OCI-LY7 (cell line): ENCODE results near the gene MIA. TPM values are rescaled to one million over a fixed set of nuclear protein-coding genes. Genes with fewer than 3 reads are reported as not detected.
A peak's percentile ranks its signal among the peaks of the same experiment; 100 is the strongest.

Experiments
- BruUV-seq: library from RNA; stranded (reverse); fragments of 400-500 nt; replicated peaks from 2 replicates; lab custom pipeline; 2021; lab: Mats Ljungman, UMichigan
- CTCF ChIA-PET: fragments of 300-600 bp; sonication (Branson Sonifier 250); formaldehyde crosslinking; loops from one replicate; lab custom pipeline; 2022; ENCODE audit warnings: antibody characterized with exemption; ENCODE audit not compliant: unreplicated experiment; lab: Charles Lee
- POLR2A ChIA-PET: fragments of 300-600 bp; sonication (Branson Sonifier 250); formaldehyde crosslinking; loops from one replicate; lab custom pipeline; 2022; ENCODE audit warnings: antibody characterized with exemption; lab: Charles Lee
- DNase-seq: peaks from one replicate; pipeline ENCODE4 v3.0.0-alpha.2; 2015; ENCODE audit warnings: low spot score
- H2AFZ ChIP-seq: fragments of 200-600 bp; sonication (generic), shearing (Covaris generic); 2 replicates; pipeline ENCODE4 v1.6.1; 2014; ENCODE audit warnings: mild to moderate bottlenecking, antibody characterized with exemption, low read length, moderate library complexity
- H3K27ac ChIP-seq: fragments of 200-600 bp; sonication (generic); 2 replicates; pipeline ENCODE4 v1.5.1; 2014; ENCODE audit warnings: mixed run types, low read depth, mild to moderate bottlenecking, moderate library complexity, low read length, inconsistent platforms; ENCODE audit not compliant: poor library complexity, severe bottlenecking
- H3K36me3 ChIP-seq: fragments of 200-600 bp; sonication (generic); 2 replicates; pipeline ENCODE4 v1.6.1; 2014; ENCODE audit warnings: mild to moderate bottlenecking, antibody characterized with exemption, low read length, moderate library complexity, mixed read lengths; ENCODE audit not compliant: insufficient read depth
- H3K4me1 ChIP-seq: fragments of 200-600 bp; sonication (generic); 2 replicates; pipeline ENCODE4 v1.5.1; 2014; ENCODE audit warnings: mild to moderate bottlenecking, low read length; ENCODE audit not compliant: insufficient read depth, poor library complexity, severe bottlenecking
- H3K4me2 ChIP-seq: fragments of 200-600 bp; sonication (generic); 2 replicates; pipeline ENCODE4 v1.6.1; 2014; ENCODE audit warnings: mild to moderate bottlenecking, low read length
- H3K4me3 ChIP-seq: fragments of 200-600 bp; sonication (generic); 2 replicates; pipeline ENCODE4 v1.5.1; 2014; ENCODE audit warnings: mild to moderate bottlenecking, low read depth, low read length; ENCODE audit not compliant: poor library complexity, severe bottlenecking
- H3K79me2 ChIP-seq: fragments of 200-600 bp; sonication (generic); 2 replicates; pipeline ENCODE4 v1.6.1; 2016; ENCODE audit warnings: low read depth, mild to moderate bottlenecking, low read length, moderate library complexity, mixed read lengths; ENCODE audit not compliant: insufficient read depth
- H3K9me2 ChIP-seq: fragments of 200-600 bp; sonication (generic); 2 replicates; pipeline ENCODE4 v1.6.1; 2016; ENCODE audit warnings: mild to moderate bottlenecking, low read length, mixed read lengths; ENCODE audit not compliant: insufficient read depth
- H3K9me3 ChIP-seq: fragments of 200-600 bp; sonication (generic); 2 replicates; pipeline ENCODE4 v1.6.1; 2014; ENCODE audit warnings: mild to moderate bottlenecking, mixed run types, low read length, mixed read lengths
- H4K20me1 ChIP-seq: fragments of 200-600 bp; sonication (generic); 2 replicates; pipeline ENCODE4 v1.6.1; 2014; ENCODE audit warnings: mild to moderate bottlenecking, antibody characterized with exemption, low read length, moderate library complexity, mixed read lengths; ENCODE audit not compliant: insufficient read depth
- EZH2phosphoT487 ChIP-seq: fragments of 200-600 bp; sonication (generic); IDR thresholded peaks from 2 replicates; pipeline ENCODE4 v1.6.1; 2018; ENCODE audit warnings: low read depth, borderline replicate concordance, mild to moderate bottlenecking, mixed run types, antibody characterized with exemption, low read length, moderate library complexity, mixed read lengths
- intact Hi-C: fragments of 100-400 bp; cut with micrococcal nuclease; formaldehyde crosslinking; loops from one replicate; pipeline ENCODE4 v1.10.0; 2022; ENCODE audit not compliant: unreplicated experiment
- total RNA-seq, 2 experiments: library from RNA; depleted of rRNA in 1 of 2; stranded (reverse); fragments of >200 nt in 1 of 2; shearing (Covaris generic) in 1 of 2; gene quantifications; 2 replicates each; pipeline ENCODE4 v1.2.3, GENCODE V29; 2014 to 2022
- TF ChIP-seq, protein P1 (sequence below): fragments of 200-600 bp; sonication (generic); conservative IDR thresholded peaks from 2 replicates; pipeline ENCODE4 v1.5.1; 2014; ENCODE audit warnings: mild to moderate bottlenecking, antibody characterized with exemption, low read length, moderate library complexity, mixed read lengths

The MIA gene
- total RNA-seq, 2 experiments from 2014 or later = not detected

DNA sequence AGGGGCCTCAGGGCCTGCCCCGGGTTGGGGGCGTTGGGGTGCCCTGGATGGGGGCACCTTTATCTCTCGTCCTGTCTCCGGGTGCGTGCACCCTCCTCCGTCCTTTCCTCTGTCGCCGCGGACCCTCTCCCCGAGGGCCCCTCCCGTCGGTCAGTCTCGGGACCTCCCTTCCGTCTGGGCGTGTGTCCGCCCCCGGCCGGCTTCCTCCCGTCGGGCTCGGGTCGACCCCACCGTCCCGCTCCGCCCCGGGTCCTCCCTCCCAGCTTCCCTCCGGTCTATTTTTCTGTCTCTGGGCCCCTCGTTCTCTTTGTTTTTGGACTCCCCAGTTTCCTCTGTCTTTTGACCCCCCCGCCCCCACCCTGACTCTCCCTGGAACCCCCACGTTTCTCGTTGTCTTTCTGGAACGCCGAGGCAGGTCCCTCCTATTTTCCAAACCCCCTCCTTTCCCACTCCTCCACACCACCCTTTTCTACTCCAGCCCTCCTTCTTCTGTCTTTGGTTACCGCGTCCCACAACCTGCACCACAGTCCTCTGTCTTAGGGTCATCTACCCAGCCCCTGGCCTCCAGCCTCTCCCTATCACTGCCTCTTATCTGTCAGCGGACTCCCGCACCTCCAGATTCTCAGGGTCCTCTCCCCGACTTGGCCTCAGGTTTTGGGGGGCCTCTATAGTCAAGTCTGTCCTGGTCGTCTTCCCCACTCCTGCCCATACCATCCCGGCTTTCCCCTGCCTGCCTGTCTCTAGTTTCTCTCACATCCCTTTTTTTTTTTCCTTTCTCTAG, 24.4 kb downstream of the MIA start:
- BruUV-seq = no TSS peak
- CTCF ChIA-PET = no interaction called here
- peak; percentile 64 for DNase-seq

GRCh38 chr19:40800339-40800996, 25.1 kb downstream of the MIA start:
- Histone ChIP-seq H3K4me1 (peaks cover 74% of the 10 kb centered on the region), H3K4me3 (peak overlapping the region; percentile 99), H3K79me2 (peaks cover 61% of the 10 kb centered on the region), H3K27ac (peak overlapping the region; percentile 65), H3K4me2 (peak overlapping the region; percentile 97), H2AFZ (no peak overlapping the region), H4K20me1 (peaks cover 15% of the 10 kb centered on the region; the same call in 1 of the 2 replicates), H3K36me3 (peaks cover 51% of the 10 kb centered on the region), H3K9me3 (no peaks in the 10 kb centered on the region), H3K9me2 (no peaks in the 10 kb centered on the region)
- ChIA-PET POLR2A (interaction anchor here (1.0 to 1.1 kb wide), 2 partner anchors 22 to 23 kb away, joined by 3 read pairs; partner anchors contain the start of gene RAB4B), CTCF (no interaction called here)
- intact Hi-C loops = no loop called here
- TF ChIP-seq, protein P1, sequence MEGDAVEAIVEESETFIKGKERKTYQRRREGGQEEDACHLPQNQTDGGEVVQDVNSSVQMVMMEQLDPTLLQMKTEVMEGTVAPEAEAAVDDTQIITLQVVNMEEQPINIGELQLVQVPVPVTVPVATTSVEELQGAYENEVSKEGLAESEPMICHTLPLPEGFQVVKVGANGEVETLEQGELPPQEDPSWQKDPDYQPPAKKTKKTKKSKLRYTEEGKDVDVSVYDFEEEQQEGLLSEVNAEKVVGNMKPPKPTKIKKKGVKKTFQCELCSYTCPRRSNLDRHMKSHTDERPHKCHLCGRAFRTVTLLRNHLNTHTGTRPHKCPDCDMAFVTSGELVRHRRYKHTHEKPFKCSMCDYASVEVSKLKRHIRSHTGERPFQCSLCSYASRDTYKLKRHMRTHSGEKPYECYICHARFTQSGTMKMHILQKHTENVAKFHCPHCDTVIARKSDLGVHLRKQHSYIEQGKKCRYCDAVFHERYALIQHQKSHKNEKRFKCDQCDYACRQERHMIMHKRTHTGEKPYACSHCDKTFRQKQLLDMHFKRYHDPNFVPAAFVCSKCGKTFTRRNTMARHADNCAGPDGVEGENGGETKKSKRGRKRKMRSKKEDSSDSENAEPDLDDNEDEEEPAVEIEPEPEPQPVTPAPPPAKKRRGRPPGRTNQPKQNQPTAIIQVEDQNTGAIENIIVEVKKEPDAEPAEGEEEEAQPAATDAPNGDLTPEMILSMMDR = no peak
- TF ChIP-seq EZH2phosphoT487 = no peak
- DNase-seq = no peak
- BruUV-seq = no TSS peak

More for the DNA sequence above, 24.4 kb downstream of the MIA start:
- H3K79me2 ChIP-seq = peaks cover 54% of the 10 kb centered on the region
- H3K4me1 ChIP-seq = peaks cover 66% of the 10 kb centered on the region
- peaks cover 14% of the 10 kb centered on the region; the same call in 1 of the 2 replicates for H4K20me1 ChIP-seq
- H3K36me3 ChIP-seq = peaks cover 43% of the 10 kb centered on the region; the same call in 1 of the 2 replicates
- no peak overlapping the region for H2AFZ ChIP-seq
- POLR2A ChIA-PET = interaction anchor here (1.0 to 1.9 kb wide), 2 partner anchors 22 to 23 kb away, joined by 3 to 14 read pairs; partner anchors contain the start of gene RAB4B
- no peaks in the 10 kb centered on the region for H3K9me2 ChIP-seq
- H3K27ac ChIP-seq = peak overlapping the region; percentile 65
- H3K4me2 ChIP-seq = peak overlapping the region; percentile 97
- intact Hi-C loops = loop anchor here (1.0 to 5.0 kb wide), 4 partner anchors 22 to 463 kb away; partner anchors contain the start of genes ACTMAP, COQ8B, HNRNPUL1 and ITPKC
- TF ChIP-seq EZH2phosphoT487 = no peak
- TF ChIP-seq, protein P1 = no peak
- H3K9me3 ChIP-seq = no peaks in the 10 kb centered on the region
- peak overlapping the region; percentile 99 for H3K4me3 ChIP-seq
